Measurements from ENCODE around the gene GLRA2. TPM values are rescaled to one million over a fixed set of nuclear protein-coding genes. Genes with fewer than 3 reads are reported as not detected.
A peak's percentile ranks its signal among the peaks of the same experiment; 100 is the strongest.
"Not testable (repeated sequence)": the region's sequence is repeated elsewhere in the genome, so short reads cannot be mapped to it uniquely, and the experiment has no call there.

The GLRA2 gene
- total and polyA plus RNA-seq, 5 experiments from 2014 or later = not detected

GRCh38 chrX:14676431-14676830 is 147.1 kb downstream of the GLRA2 start:
- POLR2A ChIA-PET = no interaction called here
- ATAC-seq = no peak
- DNase-seq = no peak
- no peak overlapping the region for H3K4me3 Mint-ChIP-seq
- peaks cover 0 to 10% (median 4%) of the 10 kb centered on the region in 4 donors for H3K4me1 Mint-ChIP-seq
- H3K36me3 Mint-ChIP-seq = no peaks in the 10 kb centered on the region
- H3K9me3 Mint-ChIP-seq = peaks cover 0 to 3% (median 0%) of the 10 kb centered on the region in 9 donors
- H3K27ac Mint-ChIP-seq = no peak overlapping the region
- peaks cover 0 to 4% (median 0%) of the 10 kb centered on the region in 5 donors for H3K27me3 Mint-ChIP-seq

- H3K36me3 Mint-ChIP-seq, ATAC-seq, DNase-seq, H3K27ac Mint-ChIP-seq, H3K4me3 Mint-ChIP-seq, H3K4me1 Mint-ChIP-seq, POLR2A ChIA-PET, H3K27me3 Mint-ChIP-seq: not testable (repeated sequence)
- H3K9me3 Mint-ChIP-seq = peaks cover 0 to 23% (median 5%) of the 10 kb centered on the region in 9 donors
These were observed 159.0 kb downstream of the GLRA2 start for GRCh38 chrX:14688331-14688730.

GRCh38 chrX:14690553-14690952 is 161.2 kb downstream of the GLRA2 start:
- Mint-ChIP-seq H3K4me3 (no peak overlapping the region), H3K9me3 (peaks cover 0 to 22% (median 3%) of the 10 kb centered on the region in 9 donors), H3K4me1 (no peaks in the 10 kb centered on the region), H3K36me3 (no peaks in the 10 kb centered on the region), H3K27me3 (peaks cover 0 to 3% (median 0%) of the 10 kb centered on the region in 5 donors), H3K27ac (no peak overlapping the region)
- no peak for DNase-seq
- POLR2A ChIA-PET = no interaction called here
- no peak for ATAC-seq

- POLR2A ChIA-PET = no interaction called here
- no peak overlapping the region for H3K4me3 Mint-ChIP-seq
- peaks cover 0 to 3% (median 0%) of the 10 kb centered on the region in 5 donors for H3K27me3 Mint-ChIP-seq
- peaks cover 0 to 6% (median 0%) of the 10 kb centered on the region in 9 donors for H3K9me3 Mint-ChIP-seq
- DNase-seq (no peak), ATAC-seq (no peak)
- H3K27ac Mint-ChIP-seq = no peak overlapping the region
- no peaks in the 10 kb centered on the region for H3K4me1 Mint-ChIP-seq
- H3K36me3 Mint-ChIP-seq = no peaks in the 10 kb centered on the region
These were observed 165.3 kb downstream of the GLRA2 start for GRCh38 chrX:14694611-14695010.

GRCh38 chrX:14697451-14697850 is 168.1 kb downstream of the GLRA2 start:
- no peak for ATAC-seq
- DNase-seq = peak in 1 of 10 donors; percentile 15
- Mint-ChIP-seq H3K27me3 (peaks cover 0 to 1% (median 0%) of the 10 kb centered on the region in 5 donors), H3K27ac (no peak overlapping the region), H3K4me3 (no peak overlapping the region), H3K4me1 (no peaks in the 10 kb centered on the region), H3K9me3 (peaks cover 0 to 6% (median 0%) of the 10 kb centered on the region in 9 donors), H3K36me3 (no peaks in the 10 kb centered on the region)
- POLR2A ChIA-PET = no interaction called here

- POLR2A ChIA-PET = no interaction called here
- Mint-ChIP-seq H3K27ac (no peak overlapping the region), H3K36me3 (no peaks in the 10 kb centered on the region), H3K4me1 (no peaks in the 10 kb centered on the region), H3K4me3 (no peak overlapping the region), H3K27me3 (peaks cover 0 to 4% (median 0%) of the 10 kb centered on the region in 5 donors), H3K9me3 (peaks cover 0 to 6% (median 0%) of the 10 kb centered on the region in 9 donors)
- ATAC-seq (no peak), DNase-seq (no peak)
These were observed 169.5 kb downstream of the GLRA2 start for GRCh38 chrX:14698790-14699189.

GRCh38 chrX:14700982-14701381 is 171.6 kb downstream of the GLRA2 start:
- Mint-ChIP-seq H3K4me3 (no peak overlapping the region), H3K27ac (no peak overlapping the region), H3K9me3 (no peaks in the 10 kb centered on the region), H3K27me3 (peaks cover 0 to 4% (median 0%) of the 10 kb centered on the region in 5 donors), H3K36me3 (no peaks in the 10 kb centered on the region), H3K4me1 (no peaks in the 10 kb centered on the region)
- POLR2A ChIA-PET = no interaction called here
- ATAC-seq (no peak), DNase-seq (no peak)

GRCh38 chrX:14702145-14702544 is 172.8 kb downstream of the GLRA2 start:
- H3K36me3 Mint-ChIP-seq = no peaks in the 10 kb centered on the region
- POLR2A ChIA-PET = no interaction called here
- H3K4me1 Mint-ChIP-seq = no peaks in the 10 kb centered on the region
- DNase-seq = no peak
- no peak for ATAC-seq
- H3K27me3 Mint-ChIP-seq = peaks cover 0 to 4% (median 0%) of the 10 kb centered on the region in 5 donors
- no peak overlapping the region for H3K4me3 Mint-ChIP-seq
- no peak overlapping the region for H3K27ac Mint-ChIP-seq
- no peaks in the 10 kb centered on the region for H3K9me3 Mint-ChIP-seq

GRCh38 chrX:14712096-14712495 is 182.8 kb downstream of the GLRA2 start:
- Mint-ChIP-seq H3K4me3 (no peak overlapping the region), H3K9me3 (no peaks in the 10 kb centered on the region), H3K27me3 (peaks cover 0 to 1% (median 0%) of the 10 kb centered on the region in 5 donors), H3K4me1 (no peaks in the 10 kb centered on the region), H3K36me3 (peaks cover 0 to 5% (median 0%) of the 10 kb centered on the region in 3 donors), H3K27ac (no peak overlapping the region)
- DNase-seq (no peak), ATAC-seq (no peak)
- POLR2A ChIA-PET = no interaction called here

GRCh38 chrX:14717949-14718348 is 188.6 kb downstream of the GLRA2 start:
- Mint-ChIP-seq H3K36me3 (peaks cover 0 to 4% (median 0%) of the 10 kb centered on the region in 3 donors), H3K4me1 (no peaks in the 10 kb centered on the region), H3K9me3 (peaks cover 0 to 1% (median 0%) of the 10 kb centered on the region in 9 donors), H3K27me3 (peaks cover 0 to 1% (median 0%) of the 10 kb centered on the region in 5 donors), H3K27ac (no peak overlapping the region), H3K4me3 (no peak overlapping the region)
- POLR2A ChIA-PET = no interaction called here
- ATAC-seq (no peak), DNase-seq (no peak)

- DNase-seq (no peak), ATAC-seq (no peak)
- POLR2A ChIA-PET = no interaction called here
- no peak overlapping the region for H3K4me3 Mint-ChIP-seq
- no peaks in the 10 kb centered on the region for H3K4me1 Mint-ChIP-seq
- peaks cover 0 to 1% (median 0%) of the 10 kb centered on the region in 5 donors for H3K27me3 Mint-ChIP-seq
- peaks cover 0 to 1% (median 0%) of the 10 kb centered on the region in 9 donors for H3K9me3 Mint-ChIP-seq
- peaks cover 0 to 4% (median 0%) of the 10 kb centered on the region in 3 donors for H3K36me3 Mint-ChIP-seq
- no peak overlapping the region for H3K27ac Mint-ChIP-seq
These were observed 189.1 kb downstream of the GLRA2 start for GRCh38 chrX:14718403-14718802.

- DNase-seq (no peak), ATAC-seq (no peak)
- no peak overlapping the region for H3K4me3 Mint-ChIP-seq
- H3K36me3 Mint-ChIP-seq = no peaks in the 10 kb centered on the region
- H3K9me3 Mint-ChIP-seq = peaks cover 0 to 20% (median 0%) of the 10 kb centered on the region in 9 donors
- H3K4me1 Mint-ChIP-seq = no peaks in the 10 kb centered on the region
- POLR2A ChIA-PET = no interaction called here
- no peaks in the 10 kb centered on the region for H3K27me3 Mint-ChIP-seq
- H3K27ac Mint-ChIP-seq = no peak overlapping the region
These were observed 199.7 kb downstream of the GLRA2 start for GRCh38 chrX:14729058-14729457.

GRCh38 chrX:14738643-14739042 is 209.3 kb downstream of the GLRA2 start:
- Mint-ChIP-seq H3K9me3 (peaks cover 0 to 9% (median under 1%) of the 10 kb centered on the region in 9 donors), H3K4me3 (no peak overlapping the region), H3K36me3 (peaks cover 0 to 6% (median 0%) of the 10 kb centered on the region in 3 donors), H3K27me3 (no peaks in the 10 kb centered on the region), H3K4me1 (peaks cover 0 to 1% (median 0%) of the 10 kb centered on the region in 4 donors), H3K27ac (no peak overlapping the region)
- DNase-seq = no peak
- ATAC-seq = no peak
- POLR2A ChIA-PET = no interaction called here

- no peak for ATAC-seq
- no peaks in the 10 kb centered on the region for H3K4me1 Mint-ChIP-seq
- POLR2A ChIA-PET = no interaction called here
- H3K27me3 Mint-ChIP-seq = no peaks in the 10 kb centered on the region
- H3K27ac Mint-ChIP-seq = no peak overlapping the region
- H3K4me3 Mint-ChIP-seq = no peak overlapping the region
- DNase-seq = no peak
- H3K9me3 Mint-ChIP-seq = peaks cover 0 to 11% (median 0%) of the 10 kb centered on the region in 9 donors
- no peaks in the 10 kb centered on the region for H3K36me3 Mint-ChIP-seq
These were observed 224.1 kb downstream of the GLRA2 start for GRCh38 chrX:14753441-14753840.
